HL-60/S4 treated with phorbol 12-myristate 13-acetate at 8.2 ng/mL for 4 days and 3 days (cell line): ENCODE measurements around the gene EGLN1.
"Not testable (repeated sequence)": the region's sequence is repeated elsewhere in the genome, so short reads cannot be mapped to it uniquely, and the experiment has no call there.

ENCODE experiments used
- in situ Hi-C: fragments of 300-500 bp; cut with MboI; formaldehyde crosslinking; loops from 2 replicates; pipeline ENCODE4 v1.15.0; 2022; ENCODE audit warnings: low sequenced_read_pairs

EGLN1 gene

GRCh38 chr1:231421971-231422797 lies at the start of gene EGLN1:
EGLN1 (minus strand) TSS chr1:231422287; CDS start chr1:231421888, 399 bp downstream.
- in situ Hi-C loops: no loop called here

- in situ Hi-C loops: not testable (repeated sequence)
These were observed 49.4 kb upstream of the EGLN1 start for GRCh38 chr1:231471500-231471899.

GRCh38 chr1:231471027-231471426 lies 48.9 kb upstream of the EGLN1 start:
- in situ Hi-C loops: not testable (repeated sequence)

- in situ Hi-C loops: no loop called here
These were observed 45.9 kb upstream of the EGLN1 start for GRCh38 chr1:231467986-231468385.

- in situ Hi-C loops: no loop called here
These were observed 43.0 kb upstream of the EGLN1 start for GRCh38 chr1:231465051-231465450.

- in situ Hi-C loops: no loop called here
These were observed 41.5 kb upstream of the EGLN1 start for GRCh38 chr1:231463541-231463940.

GRCh38 chr1:231460614-231461013 lies 38.5 kb upstream of the EGLN1 start:
- in situ Hi-C loops: no loop called here

GRCh38 chr1:231459438-231459837 lies 37.4 kb upstream of the EGLN1 start:
- in situ Hi-C loops: not testable (repeated sequence)

- in situ Hi-C loops: not testable (repeated sequence)
These were observed 35.9 kb upstream of the EGLN1 start for GRCh38 chr1:231457956-231458355.

- in situ Hi-C loops: not testable (repeated sequence)
These were observed 32.0 kb upstream of the EGLN1 start for GRCh38 chr1:231454133-231454532.

- in situ Hi-C loops: no loop called here
These were observed 24.1 kb upstream of the EGLN1 start for GRCh38 chr1:231446138-231446537.

GRCh38 chr1:231444059-231444458 lies 22.0 kb upstream of the EGLN1 start:
- in situ Hi-C loops: no loop called here

- in situ Hi-C loops: no loop called here
These were observed 21.3 kb upstream of the EGLN1 start for GRCh38 chr1:231443363-231443762.

GRCh38 chr1:231442735-231443134 lies 20.6 kb upstream of the EGLN1 start:
- in situ Hi-C loops: no loop called here

- in situ Hi-C loops: no loop called here
These were observed 10.9 kb upstream of the EGLN1 start for GRCh38 chr1:231432996-231433395.

GRCh38 chr1:231431665-231432415 lies 9.8 kb upstream of the EGLN1 start:
- in situ Hi-C loops: no loop called here

- in situ Hi-C loops: not testable (repeated sequence)
These were observed 8.7 kb upstream of the EGLN1 start for GRCh38 chr1:231430678-231431352.

- in situ Hi-C loops: no loop called here
These were observed 6.3 kb upstream of the EGLN1 start for GRCh38 chr1:231428377-231428776.

GRCh38 chr1:231424950-231425805 lies 3.1 kb upstream of the EGLN1 start:
- in situ Hi-C loops: no loop called here

- in situ Hi-C loops: no loop called here
These were observed 1.6 kb upstream of the EGLN1 start for GRCh38 chr1:231423648-231424047.
